H1 (cell line): Measurements from ENCODE around the gene CACNB1. TPM values are rescaled to one million over a fixed set of nuclear protein-coding genes. Genes with fewer than 3 reads are reported as not detected.

Experiments used
- CTCF ChIA-PET: fragments of 300-600 bp; sonication (Branson Sonifier 250); formaldehyde crosslinking; loops from one replicate; lab custom pipeline; 2021; ENCODE audit not compliant: partially characterized antibody; lab: Charles Lee
- POLR2A ChIA-PET: fragments of 300-600 bp; sonication (Branson Sonifier 250); formaldehyde crosslinking; loops from one replicate; lab custom pipeline; 2021; ENCODE audit warnings: inconsistent platforms; ENCODE audit not compliant: partially characterized antibody; lab: Charles Lee
- DNase-seq, 2 experiments: peaks; one replicate each; pipeline versions ENCODE4 v3.0.0 to v3.0.0-alpha.2; 2010 to 2022; ENCODE audit warnings: low spot score in 2 of 2, low read depth in 1 of 2, mixed read lengths in 1 of 2
- FAIRE-seq: peaks from 2 replicates; lab custom pipeline; 2011; peaks lifted over from hg19 to GRCh38; lab: Jason Lieb, UNC
- H2AFZ ChIP-seq: 2 replicates; pipeline ENCODE4 v1.8.1; 2012; ENCODE audit warnings: low read length, inconsistent platforms
- H2AK5ac ChIP-seq: 2 replicates; pipeline ENCODE4 v1.6.1; 2013; ENCODE audit warnings: low read depth, low read length
- H2BK120ac ChIP-seq: replicated peaks from 2 replicates; pipeline ENCODE3; 2013; ENCODE audit warnings: low read depth, low read length, inconsistent platforms
- H2BK12ac ChIP-seq: 2 replicates; pipeline ENCODE4 v1.6.1; 2013; ENCODE audit warnings: low read depth, low read length
- H2BK15ac ChIP-seq: 2 replicates; pipeline ENCODE4 v1.6.1; 2013; ENCODE audit warnings: low read length
- H2BK20ac ChIP-seq: 2 replicates; pipeline ENCODE4 v1.6.1; 2013; ENCODE audit warnings: low read length
- H2BK5ac ChIP-seq: 2 replicates; pipeline ENCODE4 v1.6.1; 2013; ENCODE audit warnings: low read depth, low read length
- H3K14ac ChIP-seq: 2 replicates; pipeline ENCODE4 v1.6.1; 2013; ENCODE audit warnings: inconsistent platforms; ENCODE audit not compliant: insufficient read length
- H3K18ac ChIP-seq: 2 replicates; pipeline ENCODE4 v1.6.1; 2013; ENCODE audit warnings: low read length; ENCODE audit errors: extremely low read depth
- H3K23ac ChIP-seq: 2 replicates; pipeline ENCODE4 v1.6.1; 2013; ENCODE audit warnings: inconsistent platforms; ENCODE audit not compliant: insufficient read length
- H3K23me2 ChIP-seq: 2 replicates; pipeline ENCODE4 v1.6.1; 2013; ENCODE audit warnings: low read depth, low read length
- H3K27ac ChIP-seq: 2 replicates; pipeline ENCODE4 v1.6.1; 2011; ENCODE audit warnings: low read depth, low read length, inconsistent platforms
- H3K27me3 ChIP-seq, 4 experiments: replicated peaks in 1 of 4; 1 replicate in 1 of 4; 2 replicates in 3 of 4; pipeline versions ENCODE4 v1.6.1 to v1.8.1; 2011 to 2013; ENCODE audit warnings: low read length in 3 of 4, mild to moderate bottlenecking in 3 of 4, inconsistent platforms in 2 of 4, mixed read lengths in 2 of 4, moderate library complexity in 1 of 4; ENCODE audit not compliant: control insufficient read depth in 3 of 4, insufficient read depth in 3 of 4; ENCODE audit errors: extremely low read depth in 1 of 4
- H3K36me3 ChIP-seq, 4 experiments: 2 replicates each; pipeline versions ENCODE4 v1.6.1 to v1.8.1; 2011 to 2013; ENCODE audit warnings: mild to moderate bottlenecking in 4 of 4, low read length in 3 of 4, moderate library complexity in 2 of 4, control low read depth in 1 of 4, inconsistent platforms in 1 of 4; ENCODE audit not compliant: insufficient read depth in 4 of 4, control insufficient read depth in 2 of 4
- H3K4ac ChIP-seq: replicated peaks from 2 replicates; pipeline ENCODE3; 2013; ENCODE audit warnings: low read length, low read depth, mixed read lengths, inconsistent platforms; ENCODE audit not compliant: insufficient read length
- H3K4me1 ChIP-seq, 4 experiments: replicated peaks in 1 of 4; 1 replicate in 1 of 4; 2 replicates in 3 of 4; pipeline versions ENCODE4 v1.6.1 to v1.8.1; 2011 to 2013; ENCODE audit warnings: low read length in 3 of 4, inconsistent platforms in 2 of 4, mixed read lengths in 1 of 4; ENCODE audit not compliant: insufficient read depth in 4 of 4, control insufficient read depth in 3 of 4
- H3K4me2 ChIP-seq, 2 experiments: 2 replicates each; pipeline versions ENCODE4 v1.6.1 to v1.8.1; 2011 to 2013; ENCODE audit warnings: low read depth in 2 of 2, low read length in 2 of 2, control low read depth in 1 of 2, inconsistent platforms in 1 of 2, mild to moderate bottlenecking in 1 of 2; ENCODE audit not compliant: insufficient read depth in 1 of 2
- H3K4me3 ChIP-seq, 4 experiments: fragments of 200-600, 300-600 bp in 1 of 4; sonication (generic), shearing (Covaris generic), sonication (Bioruptor Twin) in 1 of 4; 2 replicates each; pipeline versions ENCODE4 v1.5.1 to v1.8.1; 2011 to 2016; ENCODE audit warnings: low read length in 4 of 4, low read depth in 3 of 4, control low read depth in 2 of 4, inconsistent platforms in 2 of 4, mild to moderate bottlenecking in 2 of 4, mixed read lengths in 1 of 4, moderate library complexity in 1 of 4; ENCODE audit not compliant: insufficient read depth in 2 of 4; ENCODE audit errors: extremely low read depth in 1 of 4
- H3K56ac ChIP-seq: replicated peaks from 2 replicates; pipeline ENCODE3; 2013; ENCODE audit warnings: low read depth, mild to moderate bottlenecking, mixed read lengths, low read length, inconsistent platforms; ENCODE audit not compliant: insufficient read length
- H3K79me1 ChIP-seq: 2 replicates; pipeline ENCODE4 v1.6.1; 2013; ENCODE audit warnings: low read depth, low read length, control low read depth
- H3K79me2 ChIP-seq, 2 experiments: 2 replicates each; pipeline versions ENCODE4 v1.6.1 to v1.8.1; 2012 to 2013; ENCODE audit warnings: low read length in 2 of 2, mild to moderate bottlenecking in 2 of 2, inconsistent platforms in 1 of 2; ENCODE audit not compliant: insufficient read depth in 2 of 2, control insufficient read depth in 1 of 2
- H3K9ac ChIP-seq, 4 experiments: replicated peaks in 1 of 4; 1 replicate in 1 of 4; 2 replicates in 3 of 4; pipeline versions ENCODE4 v1.6.1 to v1.8.1; 2011 to 2013; ENCODE audit warnings: low read depth in 3 of 4, low read length in 3 of 4, control low read depth in 2 of 4, mild to moderate bottlenecking in 2 of 4, moderate library complexity in 2 of 4, inconsistent platforms in 1 of 4; ENCODE audit errors: extremely low read depth in 1 of 4
- H3K9me3 ChIP-seq, 2 experiments: 2 replicates each; pipeline versions ENCODE4 v1.6.1 to v1.8.1; 2012 to 2013; ENCODE audit warnings: mild to moderate bottlenecking in 2 of 2, moderate library complexity in 2 of 2, control low read depth in 1 of 2, inconsistent platforms in 1 of 2, low read depth in 1 of 2, low read length in 1 of 2, mixed read lengths in 1 of 2; ENCODE audit not compliant: insufficient read depth in 2 of 2
- H4K20me1 ChIP-seq, 2 experiments: replicated peaks in 1 of 2; 2 replicates each; pipeline versions ENCODE3 to v1.8.1; 2011 to 2013; ENCODE audit warnings: inconsistent platforms in 2 of 2, low read length in 2 of 2, mild to moderate bottlenecking in 1 of 2; ENCODE audit not compliant: insufficient read depth in 2 of 2, control insufficient read depth in 1 of 2
- H4K5ac ChIP-seq: 2 replicates; pipeline ENCODE4 v1.6.1; 2013; ENCODE audit warnings: low read length, low read depth, mixed read lengths, inconsistent platforms; ENCODE audit not compliant: insufficient read length
- H4K8ac ChIP-seq: 2 replicates; pipeline ENCODE4 v1.8.0; 2013; ENCODE audit warnings: mild to moderate bottlenecking, moderate library complexity, low read length, inconsistent platforms; ENCODE audit not compliant: insufficient read depth; ENCODE audit errors: extremely low read depth
- H4K91ac ChIP-seq: replicated peaks from 2 replicates; pipeline ENCODE3; 2013; ENCODE audit warnings: low read length, mixed read lengths, inconsistent platforms; ENCODE audit not compliant: insufficient read length
- CBX5 ChIP-seq: fragments of 300-800, 300-1000 bp; sonication (generic); IDR thresholded peaks from 2 replicates; pipeline ENCODE4 v1.7.1; 2016; ENCODE audit warnings: antibody characterized with exemption, low read length, low read depth
- CHD2 ChIP-seq: IDR thresholded peaks from 2 replicates; pipeline ENCODE4 v1.6.1; 2012; ENCODE audit warnings: low read length, improper control_type of control experiment
- EZH2 ChIP-seq: fragments of 200-600 bp; sonication (generic); IDR thresholded peaks from 2 replicates; pipeline ENCODE4 v1.7.1; 2012; ENCODE audit warnings: low read depth, mild to moderate bottlenecking, moderate library complexity, low read length, inconsistent platforms; ENCODE audit not compliant: severe bottlenecking
- KDM1A ChIP-seq: fragments of 200-600, 300-600 bp; sonication (generic); IDR thresholded peaks from 2 replicates; pipeline ENCODE4 v1.7.1; 2016; ENCODE audit warnings: mild to moderate bottlenecking, low read length, borderline replicate concordance
- NRF1 ChIP-seq: IDR thresholded peaks from 2 replicates; pipeline ENCODE4 v1.6.1; 2011; ENCODE audit warnings: mild to moderate bottlenecking, low read depth, low read length, improper control_type of control experiment
- POLR2AphosphoS5 ChIP-seq: IDR thresholded peaks from 2 replicates; pipeline ENCODE4 v1.6.1; 2011; ENCODE audit warnings: low read depth, low read length
- SAP30 ChIP-seq: fragments of 300-600 bp; sonication (generic); IDR thresholded peaks from 2 replicates; pipeline ENCODE4 v1.7.1; 2012; ENCODE audit warnings: low read length, moderate library complexity, mild to moderate bottlenecking, inconsistent platforms; ENCODE audit not compliant: insufficient read depth, insufficient replicate concordance
- TAF7 ChIP-seq: optimal IDR thresholded peaks from 2 replicates; pipeline ENCODE3; 2011; ENCODE audit warnings: low read depth, mild to moderate bottlenecking, inconsistent platforms, low read length, moderate library complexity, borderline replicate concordance
- TEAD4 ChIP-seq: IDR thresholded peaks from 2 replicates; pipeline ENCODE4 v1.6.1; 2012; ENCODE audit warnings: low read depth, low read length, inconsistent platforms, mixed read lengths
- WGBS, 2 experiments: shearing (Covaris generic) in 1 of 2; methylation state at CpG; one replicate each; pipeline versions ENCODE4 v1.1.6 to v1.1.7; 2013 to 2015; ENCODE audit warnings: low lambda C conversion rate in 2 of 2, mixed read lengths in 2 of 2, inconsistent platforms in 1 of 2, low coverage in 1 of 2, missing lambda C conversion rate in 1 of 2; ENCODE audit not compliant: insufficient replicate concordance in 2 of 2, insufficient coverage in 1 of 2, insufficient read length in 1 of 2; ENCODE audit errors: extremely low coverage in 1 of 2, missing lambda C conversion rate in 1 of 2; 5-methylcytosine and 5-hydroxymethylcytosine counted together
- polyA plus RNA-seq, 7 experiments: library from polyadenylated mRNA; depleted of rRNA in 3 of 7; stranded (reverse) in 5 of 7; unstranded in 2 of 7; fragments of >200 nt in 5 of 7; fragments of 200-250 nt in 2 of 7; gene quantifications; 1 replicate in 5 of 7; 2 replicates in 1 of 7; 4 replicates in 1 of 7; pipeline versions ENCODE4 v1.2.1 to v1.2.3, GENCODE V29; 2011 to 2013; ENCODE audit warnings: missing spikeins in 2 of 7, mixed read lengths in 2 of 7
- total RNA-seq: library from RNA; stranded (reverse); fragmentation: NEBNext Ultra II Directional; extraction: Animal tissue kit (Norgen Biotek cat#: 25700); gene quantifications from 2 replicates; pipeline ENCODE4 v1.2.1, GENCODE V29; 2021

CACNB1 gene
- total and polyA plus RNA-seq, 2 of the 8 experiments (the other 6 are each of a cell fraction or from before 2014, with no cell fraction given), result 7.2 to 17.8 TPM

DNA sequence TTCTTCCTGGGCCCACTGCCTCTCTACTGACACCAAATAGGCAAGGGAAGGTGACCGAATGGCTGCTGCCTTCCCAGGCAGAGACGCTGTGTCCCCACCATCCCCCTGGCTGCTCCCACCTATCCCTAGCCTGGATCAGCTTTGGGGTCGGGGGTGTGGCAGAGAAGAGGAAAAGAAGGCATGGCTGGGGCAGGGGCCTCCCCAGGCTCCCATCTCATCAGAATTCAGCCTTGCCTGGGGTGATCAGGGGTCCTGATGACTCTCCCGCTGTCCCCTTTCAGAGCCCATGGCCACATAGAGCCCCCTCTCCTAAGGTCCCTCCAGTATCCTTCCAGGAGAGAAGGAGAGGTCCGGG lies 46.7 kb downstream of the CACNB1 start:
- H3K56ac ChIP-seq, result no peak overlapping the region
- 16% methylated on average over 4 of the region's 5 CpGs; no CpG with 5 or more reads in 1 of the 2 experiments for WGBS, 2 experiments
- peak overlapping the region; percentile 43 to 83 (median 46); a peak in 7 of 8 replicates for H3K4me3 ChIP-seq

More for the DNA sequence above, 46.7 kb downstream of the CACNB1 start:
- Histone ChIP-seq H4K20me1 (no peaks in the 10 kb centered on the region), H2BK15ac (no peak overlapping the region), H2BK5ac (no peak overlapping the region), H4K8ac (no peak overlapping the region), H2BK20ac (no peak overlapping the region), H3K79me2 (no peaks in the 10 kb centered on the region), H2AFZ (0 out of 2 replicates have a peak overlapping the region, but pooled peaks have one; percentile 18), H3K4ac (no peak overlapping the region), H2BK120ac (no peak overlapping the region), H2BK12ac (no peak overlapping the region), H3K9me3 (no peaks in the 10 kb centered on the region), H3K27ac (no peak overlapping the region), H2AK5ac (no peak overlapping the region), H3K36me3 (no peaks in the 10 kb centered on the region), H4K5ac (no peak overlapping the region), H3K4me2 (peak overlapping the region; percentile 53 to 95), H3K9ac (no peak overlapping the region), H3K23me2 (peaks cover 26% of the 10 kb centered on the region), H3K27me3 (peaks cover 3 to 18% (median 15%) of the 10 kb centered on the region in 4 experiments), H3K14ac (no peak overlapping the region), H3K79me1 (no peaks in the 10 kb centered on the region), H3K18ac (no peak overlapping the region; the same call in 1 of the 2 replicates), H3K23ac (no peak overlapping the region), H3K4me1 (peaks cover 0 to 20% (median 6%) of the 10 kb centered on the region in 4 experiments; a peak in 4 of 7 replicates), H4K91ac (no peak overlapping the region)
- DNase-seq (no peak), FAIRE-seq (no peak)
- no peak for TF ChIP-seq NRF1
- TF ChIP-seq EZH2, result peak; percentile 48
- TF ChIP-seq SAP30, result no peak
- TF ChIP-seq TEAD4, result no peak
- no peak for TF ChIP-seq TAF7
- TF ChIP-seq KDM1A, result no peak
- no peak for TF ChIP-seq CBX5
- TF ChIP-seq CHD2, result no peak
- TF ChIP-seq POLR2AphosphoS5, result no peak
- ChIA-PET POLR2A (interaction anchor here (1.1 to 1.4 kb wide), 3 partner anchors 26 to 51 kb away, joined by 3 to 4 read pairs (median 3); partner anchors contain the start of gene RPL19), CTCF (interaction anchor here (0.5 to 10.1 kb wide), 11 partner anchors 13 to 187 kb away, joined by 3 to 163 read pairs (median 15); no protein-coding TSS in a partner anchor)
